Testis (tissue), 3 donors: Measurements from ENCODE around the gene KIF26A. TPM values are rescaled to one million over a fixed set of nuclear protein-coding genes. Genes with fewer than 3 reads are reported as not detected.

Experiments
- DNase-seq: peaks from one replicate; pipeline ENCODE4 v3.0.0-alpha.2; 2019
- H3K27ac ChIP-seq, 2 donors: fragments of 200-600 bp; sonication (generic); one replicate each; pipeline ENCODE4 v1.5.1; 2019
- H3K27me3 ChIP-seq: fragments of 200-600 bp; sonication (generic); one replicate; pipeline ENCODE4 v1.5.1; 2019
- H3K36me3 ChIP-seq: fragments of 200-600 bp; sonication (generic); one replicate; pipeline ENCODE4 v1.5.1; 2017; ENCODE audit warnings: low read depth; ENCODE audit errors: missing control alignments
- H3K4me1 ChIP-seq: fragments of 200-600 bp; sonication (generic); one replicate; pipeline ENCODE4 v1.5.1; 2019
- H3K4me3 ChIP-seq, 2 donors: fragments of 200-600 bp; sonication (generic); one replicate each; pipeline ENCODE4 v1.5.1; 2017 to 2019
- H3K9me3 ChIP-seq: fragments of 200-600 bp; sonication (generic); one replicate; pipeline ENCODE4 v1.5.1; 2017
- POLR2A ChIP-seq: fragments of 450-650 bp; IDR thresholded peaks from one replicate; pipeline ENCODE4 v1.6.1; 2017; ENCODE audit warnings: antibody characterized with exemption, mild to moderate bottlenecking, moderate library complexity
- WGBS, 2 donors: methylation state at CpG; one replicate each; pipeline ENCODE4 v1.1.5; 2018; 5-methylcytosine and 5-hydroxymethylcytosine counted together
- intact Hi-C: fragments of 100-400 bp; cut with DNase I; formaldehyde crosslinking; loops from one replicate; pipeline ENCODE4 v1.15.1; 2023; ENCODE audit warnings: low total_unique reads
- polyA plus RNA-seq: library from polyadenylated mRNA; stranded (reverse); fragments of 350-450 nt; fragmentation: Illumina TruSeq; extraction: RNeasy Lipid Tissue Mini Kit (QIAGEN cat#74804); gene quantifications from one replicate; pipeline ENCODE4 v1.2.3, GENCODE V29; 2014; ENCODE audit warnings: low read depth, low replicate concordance; ENCODE audit not compliant: insufficient read depth
- total RNA-seq, 2 donors: library from RNA; depleted of rRNA; stranded (reverse); fragments of >200 nt; gene quantifications; one replicate each; pipeline ENCODE4 v1.2.3, GENCODE V29; 2016
- TF ChIP-seq, protein P1 (sequence below), 3 experiments: fragments of 450-650 bp in 2 of 3; fragments of 200-600 bp in 1 of 3; sonication (generic) in 1 of 3; IDR thresholded peaks; one replicate each; pipeline ENCODE4 v1.5.1; 2016 to 2019; ENCODE audit warnings: antibody characterized with exemption in 3 of 3, mild to moderate bottlenecking in 2 of 3, moderate library complexity in 1 of 3

Gene KIF26A
- total and polyA plus RNA-seq, 3 donors from 2014 or later = 5.6 to 21.2 (median 18.3) TPM

DNA sequence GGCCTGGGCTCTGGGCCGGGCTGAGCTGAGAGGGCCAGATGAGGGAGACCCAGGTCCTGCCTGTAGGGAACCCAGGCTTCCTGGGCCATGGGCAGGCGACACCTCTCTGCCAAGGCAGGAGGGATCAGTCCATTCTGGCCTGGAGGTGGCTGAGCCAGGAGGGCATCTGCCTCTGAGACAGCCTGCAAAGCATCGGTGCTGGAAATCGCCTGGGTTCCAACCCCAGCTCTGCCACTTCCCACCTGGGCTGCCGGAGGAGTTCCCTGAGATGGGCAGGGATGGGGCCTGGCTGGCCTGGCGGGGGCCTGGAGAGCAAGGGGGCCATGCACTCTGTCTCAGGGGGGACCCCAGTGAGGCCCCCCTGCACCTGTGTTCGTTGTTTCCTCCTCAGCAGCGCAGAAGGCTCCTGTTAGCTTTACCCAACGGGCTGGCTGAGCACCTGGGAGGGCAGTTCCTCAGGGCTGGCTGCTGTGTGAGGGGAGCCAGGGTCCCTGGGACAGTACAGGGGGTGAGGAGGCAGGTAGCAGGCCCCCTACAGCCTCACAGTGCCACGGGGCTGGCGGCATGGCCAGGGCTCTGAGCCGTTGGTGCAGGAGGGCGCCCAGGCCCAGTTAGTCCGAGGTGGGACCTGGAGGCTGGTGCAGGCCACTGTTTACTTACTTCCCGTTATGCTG, 50.5 kb downstream of the KIF26A start:
- intact Hi-C loops = no loop called here
- no peaks in the 10 kb centered on the region for H3K27me3 ChIP-seq
- no peak overlapping the region for H3K4me3 ChIP-seq
- no peaks in the 10 kb centered on the region for H3K4me1 ChIP-seq
- 93 to 100% methylated on average over 1 to 15 of the region's 15 CpGs for WGBS, 2 donors
- DNase-seq = no peak
- no peaks in the 10 kb centered on the region for H3K9me3 ChIP-seq
- no peak overlapping the region for H3K27ac ChIP-seq
- TF ChIP-seq, protein P1, sequence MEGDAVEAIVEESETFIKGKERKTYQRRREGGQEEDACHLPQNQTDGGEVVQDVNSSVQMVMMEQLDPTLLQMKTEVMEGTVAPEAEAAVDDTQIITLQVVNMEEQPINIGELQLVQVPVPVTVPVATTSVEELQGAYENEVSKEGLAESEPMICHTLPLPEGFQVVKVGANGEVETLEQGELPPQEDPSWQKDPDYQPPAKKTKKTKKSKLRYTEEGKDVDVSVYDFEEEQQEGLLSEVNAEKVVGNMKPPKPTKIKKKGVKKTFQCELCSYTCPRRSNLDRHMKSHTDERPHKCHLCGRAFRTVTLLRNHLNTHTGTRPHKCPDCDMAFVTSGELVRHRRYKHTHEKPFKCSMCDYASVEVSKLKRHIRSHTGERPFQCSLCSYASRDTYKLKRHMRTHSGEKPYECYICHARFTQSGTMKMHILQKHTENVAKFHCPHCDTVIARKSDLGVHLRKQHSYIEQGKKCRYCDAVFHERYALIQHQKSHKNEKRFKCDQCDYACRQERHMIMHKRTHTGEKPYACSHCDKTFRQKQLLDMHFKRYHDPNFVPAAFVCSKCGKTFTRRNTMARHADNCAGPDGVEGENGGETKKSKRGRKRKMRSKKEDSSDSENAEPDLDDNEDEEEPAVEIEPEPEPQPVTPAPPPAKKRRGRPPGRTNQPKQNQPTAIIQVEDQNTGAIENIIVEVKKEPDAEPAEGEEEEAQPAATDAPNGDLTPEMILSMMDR (IDR thresholded peaks at IDR 0.05) = no peak
- TF ChIP-seq POLR2A = no peak
- no peaks in the 10 kb centered on the region for H3K36me3 ChIP-seq

DNA sequence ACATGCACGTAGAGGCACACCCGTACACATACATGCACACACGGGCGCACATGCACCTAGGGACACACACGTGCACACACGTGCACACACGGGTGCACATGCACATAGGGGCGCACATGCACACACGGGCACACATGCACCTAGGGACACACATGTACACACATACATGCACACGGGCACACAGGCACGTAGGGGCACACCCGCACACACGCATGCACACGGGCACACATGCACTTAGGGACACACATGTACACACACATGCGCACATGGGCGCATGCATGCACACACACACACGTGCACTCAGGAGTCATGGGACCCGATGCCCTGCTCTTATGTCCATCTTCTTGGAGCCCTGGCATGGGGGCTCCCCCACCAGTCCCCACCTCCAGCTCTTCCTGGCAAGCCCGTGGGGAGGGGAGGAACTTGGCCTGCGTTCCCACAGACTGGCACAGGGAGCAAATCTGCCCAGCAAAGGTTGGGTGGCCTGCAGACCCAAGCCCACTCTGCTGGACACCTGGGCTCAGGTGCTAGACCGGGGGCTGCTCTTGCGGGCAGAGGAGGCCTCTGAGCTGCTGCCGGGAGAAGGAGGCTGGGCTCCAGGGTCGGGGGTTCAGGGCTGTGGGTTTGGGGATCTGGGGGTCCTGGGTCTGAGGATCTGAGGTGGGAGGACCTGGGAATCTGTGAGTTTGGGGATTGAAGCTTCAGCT, 51.4 kb downstream of the KIF26A start:
- 88 to 92% methylated on average over 20 to 23 of the region's 24 CpGs for WGBS, 2 donors
- no peak for TF ChIP-seq POLR2A
- TF ChIP-seq, protein P1 (IDR thresholded peaks at IDR 0.05) = no peak
- no peaks in the 10 kb centered on the region for H3K27me3 ChIP-seq

DNA sequence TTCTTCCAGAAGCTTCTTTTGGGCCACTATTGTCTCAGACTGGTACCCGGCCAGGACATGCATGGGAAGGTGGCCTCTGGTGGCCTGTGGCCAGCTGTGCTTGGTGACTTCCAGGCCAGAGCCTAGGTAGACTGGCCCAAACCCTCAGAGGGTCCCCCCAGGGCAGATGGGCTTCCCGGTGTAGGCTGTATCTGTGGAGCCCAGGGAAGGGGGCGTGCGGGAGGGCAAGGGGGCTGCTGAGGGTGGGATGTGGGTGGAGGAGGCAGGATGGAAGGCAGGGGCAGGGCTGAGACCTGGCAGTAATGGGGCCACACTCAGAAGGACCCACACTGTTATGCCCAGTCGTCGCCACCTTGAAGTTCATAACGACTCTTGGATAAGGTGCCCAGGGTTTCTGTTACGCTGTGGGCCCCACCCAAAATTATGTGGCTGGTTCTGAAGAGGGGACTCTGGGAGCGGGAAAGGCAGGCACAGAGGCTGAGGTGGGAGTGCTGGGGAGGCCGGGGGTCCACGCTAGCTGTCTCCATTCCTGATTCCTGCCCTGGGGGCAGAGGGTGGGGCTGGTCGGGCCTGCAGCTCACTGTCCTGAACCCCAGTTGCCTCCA, 52.1 kb downstream of the KIF26A start:
- Histone ChIP-seq H3K36me3 (no peaks in the 10 kb centered on the region), H3K4me3 (no peak overlapping the region), H3K27me3 (no peaks in the 10 kb centered on the region), H3K27ac (no peak overlapping the region), H3K9me3 (no peaks in the 10 kb centered on the region), H3K4me1 (no peaks in the 10 kb centered on the region)
- WGBS, 2 donors = 88 to 89% methylated on average over 11 to 12 of the region's 12 CpGs
- DNase-seq = no peak
- TF ChIP-seq, protein P1 (IDR thresholded peaks at IDR 0.05) = no peak
- TF ChIP-seq POLR2A = no peak
- intact Hi-C loops = no loop called here

More for the DNA sequence above, 51.4 kb downstream of the KIF26A start:
- no peaks in the 10 kb centered on the region for H3K4me1 ChIP-seq
- intact Hi-C loops = no loop called here
- H3K27ac ChIP-seq = no peak overlapping the region
- no peaks in the 10 kb centered on the region for H3K9me3 ChIP-seq
- H3K36me3 ChIP-seq = no peaks in the 10 kb centered on the region
- H3K4me3 ChIP-seq = no peak overlapping the region
- DNase-seq = no peak

DNA sequence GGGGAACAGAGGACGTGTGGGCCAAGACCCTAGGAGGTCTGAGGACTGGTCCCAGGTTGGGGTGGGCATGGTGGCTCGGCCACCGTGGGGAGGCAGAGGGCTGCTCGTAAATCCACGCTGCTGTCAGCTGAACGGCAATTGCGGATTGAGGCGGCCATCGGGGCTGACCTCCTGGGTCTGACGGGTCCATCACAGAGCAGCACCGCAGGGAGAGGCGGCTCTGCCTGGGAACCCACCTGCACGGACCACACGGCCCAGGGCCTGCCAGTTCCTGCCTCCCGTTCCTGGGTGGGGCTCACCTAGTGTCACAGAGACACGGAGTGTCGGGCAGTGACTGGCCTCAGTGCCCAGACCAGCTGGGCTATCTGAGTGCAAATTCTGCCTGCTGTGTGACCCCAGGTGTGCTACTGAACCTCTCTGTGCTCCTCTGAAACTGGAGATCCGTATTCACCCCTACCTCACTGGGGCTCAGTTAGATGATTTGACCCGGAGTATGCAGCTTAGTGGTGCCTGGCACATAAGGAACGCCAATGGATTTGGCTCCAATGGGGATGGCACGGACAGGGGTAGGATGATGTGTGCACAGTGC, 53.1 kb downstream of the KIF26A start:
- Histone ChIP-seq H3K27me3 (no peaks in the 10 kb centered on the region), H3K4me1 (no peaks in the 10 kb centered on the region), H3K4me3 (no peak overlapping the region), H3K36me3 (no peaks in the 10 kb centered on the region), H3K9me3 (no peaks in the 10 kb centered on the region), H3K27ac (no peak overlapping the region)
- intact Hi-C loops = no loop called here
- DNase-seq = no peak
- 76 to 86% methylated on average over 7 to 21 of the region's 21 CpGs for WGBS, 2 donors
- TF ChIP-seq, protein P1 (IDR thresholded peaks at IDR 0.05) = no peak
- TF ChIP-seq POLR2A = no peak
